Stimulated activated naive CD8-positive, alpha-beta T cell treated with anti-CD3 and anti-CD28 coated beads, Interleukin-15, Interleukin-2, amounts not matched to agents 100 ng/mL and 50 ng/mL, for 24 hours (primary cell): ENCODE results near the gene VAV1.
"Not testable (repeated sequence)": the region's sequence is repeated elsewhere in the genome, so short reads cannot be mapped to it uniquely, and the experiment has no call there.

ENCODE experiments used
- H3K27ac Mint-ChIP-seq: one replicate; pipeline ENCODE4 v1.8.0; 2021; ENCODE audit warnings: mild to moderate bottlenecking, mixed read lengths
- H3K27me3 Mint-ChIP-seq: one replicate; pipeline ENCODE4 v1.8.0; 2021; ENCODE audit warnings: mixed read lengths
- H3K36me3 Mint-ChIP-seq: one replicate; pipeline ENCODE4 v1.8.0; 2021; ENCODE audit warnings: low read depth, mixed read lengths
- H3K4me1 Mint-ChIP-seq: one replicate; pipeline ENCODE4 v1.8.0; 2021; ENCODE audit warnings: low read depth, mixed read lengths
- H3K4me3 Mint-ChIP-seq: one replicate; pipeline ENCODE4 v1.8.0; 2021; ENCODE audit warnings: mild to moderate bottlenecking, mixed read lengths
- H3K9me3 Mint-ChIP-seq: one replicate; pipeline ENCODE4 v1.8.0; 2021; ENCODE audit warnings: mixed read lengths

VAV1 gene

GRCh38 chr19:6766357-6767080, 6.0 kb upstream of the VAV1 start:
- Mint-ChIP-seq H3K4me1 (peaks cover 37% of the 10 kb centered on the region), H3K36me3 (peaks cover 5% of the 10 kb centered on the region), H3K27ac (peak overlapping the region; percentile 87), H3K9me3 (no peaks in the 10 kb centered on the region), H3K27me3 (no peaks in the 10 kb centered on the region), H3K4me3 (peak overlapping the region; percentile 89)

- H3K27me3 Mint-ChIP-seq: no peaks in the 10 kb centered on the region
- peaks cover 42% of the 10 kb centered on the region for H3K4me1 Mint-ChIP-seq
- no peaks in the 10 kb centered on the region for H3K9me3 Mint-ChIP-seq
- peaks cover 5% of the 10 kb centered on the region for H3K36me3 Mint-ChIP-seq
- peak overlapping the region; percentile 87 for H3K27ac Mint-ChIP-seq
- peak overlapping the region; percentile 89 for H3K4me3 Mint-ChIP-seq
Measured at GRCh38 chr19:6767081-6767356, 5.5 kb upstream of the VAV1 start.

- Mint-ChIP-seq H3K4me1 (peaks cover 47% of the 10 kb centered on the region), H3K36me3 (peaks cover 5% of the 10 kb centered on the region), H3K27me3 (no peaks in the 10 kb centered on the region), H3K4me3 (peak within 1 kb of the TSS; percentile 89), H3K27ac (peak within 1 kb of the TSS; percentile 87), H3K9me3 (no peaks in the 10 kb centered on the region)
Measured at GRCh38 chr19:6767357-6768235, 4.9 kb upstream of the VAV1 start, which contains the start of gene SH2D3A. Gene SH2D3A (minus strand): TSS chr19:6767435. CDS start chr19:6763748, 3,687 bp downstream.

GRCh38 chr19:6768236-6768785, 4.2 kb upstream of the VAV1 start:
- Mint-ChIP-seq H3K9me3 (no peaks in the 10 kb centered on the region), H3K4me1 (peaks cover 47% of the 10 kb centered on the region), H3K27me3 (no peaks in the 10 kb centered on the region), H3K4me3 (peak overlapping the region; percentile 89), H3K27ac (peak overlapping the region; percentile 87), H3K36me3 (peaks cover 5% of the 10 kb centered on the region)

GRCh38 chr19:6769006-6769619, 3.4 kb upstream of the VAV1 start:
- Mint-ChIP-seq H3K4me1 (peaks cover 52% of the 10 kb centered on the region), H3K27me3 (no peaks in the 10 kb centered on the region), H3K27ac (no peak overlapping the region), H3K4me3 (no peak overlapping the region), H3K9me3 (no peaks in the 10 kb centered on the region), H3K36me3 (peaks cover 5% of the 10 kb centered on the region)

- not testable (repeated sequence) for H3K9me3 Mint-ChIP-seq, H3K27me3 Mint-ChIP-seq
- Mint-ChIP-seq H3K27ac (peak overlapping the region; percentile 89), H3K4me1 (peaks cover 56% of the 10 kb centered on the region), H3K36me3 (peaks cover 17% of the 10 kb centered on the region), H3K4me3 (peak overlapping the region; percentile 95)
Measured at GRCh38 chr19:6771648-6772027, 870 bp upstream of the VAV1 start.

- peaks cover 60% of the 10 kb centered on the region for H3K4me1 Mint-ChIP-seq
- no peaks in the 10 kb centered on the region for H3K27me3 Mint-ChIP-seq
- H3K27ac Mint-ChIP-seq: peak overlapping the region; percentile 89
- H3K9me3 Mint-ChIP-seq: peaks cover 6% of the 10 kb centered on the region
- H3K4me3 Mint-ChIP-seq: peak overlapping the region; percentile 95
- H3K36me3 Mint-ChIP-seq: peaks cover 29% of the 10 kb centered on the region
Measured at GRCh38 chr19:6772866-6773322, 386 bp downstream of the VAV1 start.

GRCh38 chr19:6773323-6773931, 919 bp downstream of the VAV1 start:
- Mint-ChIP-seq H3K36me3 (peaks cover 33% of the 10 kb centered on the region), H3K27me3 (no peaks in the 10 kb centered on the region)

GRCh38 chr19:6774821-6775707, 2.6 kb downstream of the VAV1 start:
- Mint-ChIP-seq H3K4me3 (peak overlapping the region; percentile 60), H3K9me3 (peaks cover 6% of the 10 kb centered on the region), H3K36me3 (peaks cover 34% of the 10 kb centered on the region), H3K4me1 (peaks cover 60% of the 10 kb centered on the region), H3K27ac (peak overlapping the region; percentile 70), H3K27me3 (no peaks in the 10 kb centered on the region)

More at GRCh38 chr19:6773323-6773931, 919 bp downstream of the VAV1 start:
- Mint-ChIP-seq H3K9me3 (peaks cover 6% of the 10 kb centered on the region), H3K4me3 (peak overlapping the region; percentile 95), H3K27ac (peak overlapping the region; percentile 89), H3K4me1 (peaks cover 60% of the 10 kb centered on the region)

GRCh38 chr19:6776045-6776444, 3.5 kb downstream of the VAV1 start:
- Mint-ChIP-seq H3K27ac (peak overlapping the region; percentile 52), H3K36me3 (peaks cover 36% of the 10 kb centered on the region), H3K4me1 (peaks cover 64% of the 10 kb centered on the region)
- not testable (repeated sequence) for H3K9me3 Mint-ChIP-seq, H3K4me3 Mint-ChIP-seq, H3K27me3 Mint-ChIP-seq

- Mint-ChIP-seq H3K36me3 (peaks cover 42% of the 10 kb centered on the region), H3K4me3 (no peak overlapping the region), H3K9me3 (peaks cover 6% of the 10 kb centered on the region), H3K27me3 (no peaks in the 10 kb centered on the region), H3K4me1 (peaks cover 68% of the 10 kb centered on the region), H3K27ac (peak overlapping the region; percentile 41)
Measured at GRCh38 chr19:6776999-6777398, 4.5 kb downstream of the VAV1 start.

- no peaks in the 10 kb centered on the region for H3K27me3 Mint-ChIP-seq
- H3K9me3 Mint-ChIP-seq: peaks cover 6% of the 10 kb centered on the region
- H3K4me3 Mint-ChIP-seq: no peak overlapping the region
- peaks cover 42% of the 10 kb centered on the region for H3K36me3 Mint-ChIP-seq
- H3K4me1 Mint-ChIP-seq: peaks cover 64% of the 10 kb centered on the region
- H3K27ac Mint-ChIP-seq: peak overlapping the region; percentile 41
Measured at GRCh38 chr19:6777434-6777833, 4.9 kb downstream of the VAV1 start.

- Mint-ChIP-seq H3K27me3 (no peaks in the 10 kb centered on the region), H3K9me3 (peaks cover 6% of the 10 kb centered on the region), H3K4me3 (no peak overlapping the region), H3K27ac (peak overlapping the region; percentile 49), H3K4me1 (peaks cover 70% of the 10 kb centered on the region), H3K36me3 (peaks cover 42% of the 10 kb centered on the region)
Measured at GRCh38 chr19:6778386-6778785, 5.9 kb downstream of the VAV1 start.

- Mint-ChIP-seq H3K4me1 (peaks cover 71% of the 10 kb centered on the region), H3K36me3 (peaks cover 42% of the 10 kb centered on the region), H3K27ac (no peak overlapping the region), H3K27me3 (no peaks in the 10 kb centered on the region), H3K4me3 (no peak overlapping the region), H3K9me3 (peaks cover 6% of the 10 kb centered on the region)
Measured at GRCh38 chr19:6779206-6779605, 6.7 kb downstream of the VAV1 start.
